ENCODE measurements around the gene PRM1.
"Not testable (repeated sequence)": the region's sequence is repeated elsewhere in the genome, so short reads cannot be mapped to it uniquely, and the experiment has no call there.

The PRM1 gene

DNA sequence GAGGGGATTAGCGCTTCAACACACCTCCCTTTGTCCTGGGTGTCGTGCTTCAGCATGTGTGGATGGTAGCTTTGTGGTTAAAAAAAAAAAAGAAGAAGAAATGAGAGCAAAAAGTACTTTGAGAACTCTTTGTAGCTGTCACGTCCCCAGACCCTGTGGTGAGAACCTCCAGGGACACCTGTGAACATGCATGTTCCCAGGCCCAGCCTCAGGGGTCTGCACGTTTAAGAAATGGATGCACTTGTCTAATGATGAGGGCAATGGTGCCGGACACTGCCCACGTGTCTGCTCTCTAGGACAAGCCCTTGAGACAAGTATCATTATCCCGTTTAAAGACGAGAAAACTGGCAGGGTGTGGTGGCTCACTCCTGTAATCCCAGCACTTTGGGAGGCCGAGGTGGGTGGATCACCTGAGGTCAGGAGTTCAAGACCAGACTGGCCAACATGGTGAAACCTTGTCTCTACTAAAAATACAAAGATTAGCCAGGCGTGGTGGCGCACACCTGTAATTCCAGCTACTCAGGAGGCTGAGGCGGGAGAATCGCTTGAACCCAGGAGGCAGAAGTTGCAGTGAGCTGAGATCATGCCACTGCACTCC is 17.9 kb upstream of the PRM1 start:
- not testable (repeated sequence) for H2AK5ac ChIP-seq (ENCODE audit: low read length); H4K8ac ChIP-seq (ENCODE audit: low read depth, low read length); H2AFZ ChIP-seq (ENCODE audit: insufficient read depth, low read length, poor library complexity); H3K4ac ChIP-seq (ENCODE audit: low read depth, low read length); H3K79me1 ChIP-seq (ENCODE audit: low read length); H3K4me2 ChIP-seq (ENCODE audit: low read length); H3K27ac ChIP-seq (ENCODE audit: low read depth, low read length); H4K91ac ChIP-seq (ENCODE audit: low read depth, low read length); H3K9me3 ChIP-seq (ENCODE audit: insufficient read depth, low read depth, low read length); H4K12ac ChIP-seq (ENCODE audit: low read depth, low read length); H2BK120ac ChIP-seq (ENCODE audit: insufficient read depth, low read length, poor library complexity); H3K27me3 ChIP-seq (ENCODE audit: insufficient read depth, low read length); H3K79me2 ChIP-seq (ENCODE audit: control insufficient read depth, insufficient read depth, low read length, poor library complexity); H3K4me3 ChIP-seq (ENCODE audit: low read depth, low read length); H2BK12ac ChIP-seq (ENCODE audit: low read length); H3K9ac ChIP-seq (ENCODE audit: low read length); H3K18ac ChIP-seq (ENCODE audit: low read length); H3K14ac ChIP-seq (ENCODE audit: low read length); H3K36me3 ChIP-seq (ENCODE audit: control insufficient read depth in 1 of 2, insufficient read depth in 2 of 2, low read length in 2 of 2); H3K23ac ChIP-seq (ENCODE audit: low read length); DNase-seq; H2BK5ac ChIP-seq (ENCODE audit: low read depth, low read length, poor library complexity)
- WGBS (ENCODE audit: extremely low coverage, insufficient coverage, insufficient read length): no CpG with 5 or more reads among the region's 13 CpGs
- peaks cover 9 to 25% of the 10 kb centered on the region in 2 experiments for H3K4me1 ChIP-seq (ENCODE audit: control insufficient read depth in 1 of 2, insufficient read depth in 2 of 2, low read length in 2 of 2)

DNA sequence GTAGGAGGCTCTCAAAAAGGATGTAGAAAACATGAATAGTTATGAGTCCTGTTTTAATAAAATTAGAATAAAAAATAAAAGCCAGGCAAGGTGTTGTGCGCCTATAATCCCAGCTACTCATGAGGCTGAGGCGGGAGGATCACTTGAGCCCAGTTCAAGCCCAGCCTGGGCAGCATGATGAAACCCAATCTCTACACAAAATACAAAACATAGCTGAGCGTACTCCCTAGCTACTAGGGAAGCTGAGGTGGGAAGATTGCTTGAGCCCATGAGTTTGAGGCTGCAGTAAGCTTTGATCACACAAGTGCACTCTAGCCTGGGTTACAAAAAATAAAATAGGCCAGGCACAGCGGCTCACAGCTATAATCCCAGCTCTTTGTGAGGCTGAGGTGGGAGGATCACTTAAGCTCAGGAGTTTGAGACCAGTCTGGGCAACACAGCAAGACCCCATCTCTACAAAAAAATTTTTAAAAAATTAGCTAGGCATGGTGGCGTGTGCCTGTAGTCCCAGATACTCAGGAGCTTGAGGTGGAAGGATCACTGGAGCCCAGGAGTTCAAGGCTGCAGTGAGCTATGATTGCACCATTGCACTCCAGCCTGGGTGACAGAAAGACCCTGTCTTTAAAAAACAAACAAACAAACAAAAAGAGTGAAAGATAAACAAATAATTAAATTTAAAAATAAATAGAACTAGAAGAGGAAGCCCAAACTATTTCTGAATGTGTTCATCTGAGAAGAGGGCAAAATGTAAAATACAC is 17.2 kb upstream of the PRM1 start:
- H4K12ac ChIP-seq (ENCODE audit: low read depth, low read length): no peak overlapping the region
- H3K4ac ChIP-seq (ENCODE audit: low read depth, low read length): no peak overlapping the region
- no peak overlapping the region for H3K4me3 ChIP-seq (ENCODE audit: low read depth, low read length)
- H3K27me3 ChIP-seq (ENCODE audit: insufficient read depth, low read length): no peaks in the 10 kb centered on the region
- H2BK120ac ChIP-seq (ENCODE audit: insufficient read depth, low read length, poor library complexity): no peak overlapping the region
- H3K9ac ChIP-seq (ENCODE audit: low read length): no peak overlapping the region
- H3K79me1 ChIP-seq (ENCODE audit: low read length): peaks cover 4% of the 10 kb centered on the region
- H2AK5ac ChIP-seq (ENCODE audit: low read length): no peak overlapping the region
- H3K27ac ChIP-seq (ENCODE audit: low read depth, low read length): no peak overlapping the region
- H3K23ac ChIP-seq (ENCODE audit: low read length): no peak overlapping the region
- H2BK5ac ChIP-seq (ENCODE audit: low read depth, low read length, poor library complexity): no peak overlapping the region
- H2BK12ac ChIP-seq (ENCODE audit: low read length): no peak overlapping the region
- no peaks in the 10 kb centered on the region for H3K79me2 ChIP-seq (ENCODE audit: control insufficient read depth, insufficient read depth, low read length, poor library complexity)
- no CpG with 5 or more reads among the region's 5 CpGs for WGBS (ENCODE audit: extremely low coverage, insufficient coverage, insufficient read length)
- no peak overlapping the region for H4K8ac ChIP-seq (ENCODE audit: low read depth, low read length)
- no peak for DNase-seq
- no peaks in the 10 kb centered on the region for H3K9me3 ChIP-seq (ENCODE audit: insufficient read depth, low read depth, low read length)
- no peaks in the 10 kb centered on the region for H3K36me3 ChIP-seq (ENCODE audit: control insufficient read depth in 1 of 2, insufficient read depth in 2 of 2, low read length in 2 of 2)
- H3K4me1 ChIP-seq (ENCODE audit: control insufficient read depth in 1 of 2, insufficient read depth in 2 of 2, low read length in 2 of 2): peaks cover 4 to 20% of the 10 kb centered on the region in 2 experiments
- H3K4me2 ChIP-seq (ENCODE audit: low read length): no peak overlapping the region
- no peak overlapping the region for H3K14ac ChIP-seq (ENCODE audit: low read length)
- H4K91ac ChIP-seq (ENCODE audit: low read depth, low read length): no peak overlapping the region
- H3K18ac ChIP-seq (ENCODE audit: low read length): no peak overlapping the region
- no peak overlapping the region for H2AFZ ChIP-seq (ENCODE audit: insufficient read depth, low read length, poor library complexity)

DNA sequence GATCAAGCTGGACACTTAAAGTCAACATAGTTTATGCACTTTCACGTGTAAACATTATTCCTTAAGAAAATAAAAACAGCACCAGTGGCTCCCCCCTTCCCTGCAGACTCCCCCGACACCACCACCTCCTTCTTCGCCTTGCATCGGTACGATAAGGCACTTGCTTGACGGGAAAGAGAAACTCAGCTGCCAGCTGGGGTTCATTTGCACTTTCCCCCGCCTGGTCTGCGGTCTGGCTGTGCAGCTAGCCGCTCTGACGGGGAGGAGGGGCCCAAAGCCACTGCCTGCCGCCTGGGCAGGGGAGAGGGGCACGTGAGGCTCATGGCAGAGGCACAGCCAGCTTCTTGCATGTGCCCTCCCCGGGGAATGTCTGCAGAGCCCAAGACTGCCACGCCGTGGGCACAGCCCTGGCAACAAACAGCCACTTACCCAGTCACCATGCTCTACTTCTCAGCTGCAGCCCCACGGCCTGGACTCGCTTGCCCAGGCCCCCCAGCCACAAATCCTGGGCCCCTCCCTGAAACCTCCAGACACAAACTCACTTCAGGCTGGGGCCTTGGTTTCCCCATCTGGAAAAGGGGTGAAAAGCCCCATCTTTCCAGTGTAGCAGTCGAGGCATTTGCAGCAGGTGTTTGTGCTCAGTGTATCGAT is 16.5 kb upstream of the PRM1 start:
- Histone ChIP-seq H3K4me1 (ENCODE audit: control insufficient read depth in 1 of 2, insufficient read depth in 2 of 2, low read length in 2 of 2) (peaks cover 2 to 16% of the 10 kb centered on the region in 2 experiments), H2AK5ac (ENCODE audit: low read length) (no peak overlapping the region), H2AFZ (ENCODE audit: insufficient read depth, low read length, poor library complexity) (no peak overlapping the region), H3K4me2 (ENCODE audit: low read length) (no peak overlapping the region), H3K9ac (ENCODE audit: low read length) (no peak overlapping the region), H3K9me3 (ENCODE audit: insufficient read depth, low read depth, low read length) (no peaks in the 10 kb centered on the region), H4K12ac (ENCODE audit: low read depth, low read length) (no peak overlapping the region), H2BK12ac (ENCODE audit: low read length) (no peak overlapping the region), H3K27ac (ENCODE audit: low read depth, low read length) (no peak overlapping the region), H3K14ac (ENCODE audit: low read length) (no peak overlapping the region), H3K36me3 (ENCODE audit: control insufficient read depth in 1 of 2, insufficient read depth in 2 of 2, low read length in 2 of 2) (no peaks in the 10 kb centered on the region), H4K8ac (ENCODE audit: low read depth, low read length) (no peak overlapping the region), H3K79me2 (ENCODE audit: control insufficient read depth, insufficient read depth, low read length, poor library complexity) (no peaks in the 10 kb centered on the region), H3K79me1 (ENCODE audit: low read length) (peaks cover 4% of the 10 kb centered on the region), H4K91ac (ENCODE audit: low read depth, low read length) (no peak overlapping the region), H3K4me3 (ENCODE audit: low read depth, low read length) (no peak overlapping the region), H2BK120ac (ENCODE audit: insufficient read depth, low read length, poor library complexity) (no peak overlapping the region), H2BK5ac (ENCODE audit: low read depth, low read length, poor library complexity) (no peak overlapping the region), H3K4ac (ENCODE audit: low read depth, low read length) (no peak overlapping the region), H3K18ac (ENCODE audit: low read length) (no peak overlapping the region), H3K27me3 (ENCODE audit: insufficient read depth, low read length) (no peaks in the 10 kb centered on the region), H3K23ac (ENCODE audit: low read length) (no peak overlapping the region)
- no CpG with 5 or more reads among the region's 19 CpGs for WGBS (ENCODE audit: extremely low coverage, insufficient coverage, insufficient read length)
- DNase-seq: no peak

DNA sequence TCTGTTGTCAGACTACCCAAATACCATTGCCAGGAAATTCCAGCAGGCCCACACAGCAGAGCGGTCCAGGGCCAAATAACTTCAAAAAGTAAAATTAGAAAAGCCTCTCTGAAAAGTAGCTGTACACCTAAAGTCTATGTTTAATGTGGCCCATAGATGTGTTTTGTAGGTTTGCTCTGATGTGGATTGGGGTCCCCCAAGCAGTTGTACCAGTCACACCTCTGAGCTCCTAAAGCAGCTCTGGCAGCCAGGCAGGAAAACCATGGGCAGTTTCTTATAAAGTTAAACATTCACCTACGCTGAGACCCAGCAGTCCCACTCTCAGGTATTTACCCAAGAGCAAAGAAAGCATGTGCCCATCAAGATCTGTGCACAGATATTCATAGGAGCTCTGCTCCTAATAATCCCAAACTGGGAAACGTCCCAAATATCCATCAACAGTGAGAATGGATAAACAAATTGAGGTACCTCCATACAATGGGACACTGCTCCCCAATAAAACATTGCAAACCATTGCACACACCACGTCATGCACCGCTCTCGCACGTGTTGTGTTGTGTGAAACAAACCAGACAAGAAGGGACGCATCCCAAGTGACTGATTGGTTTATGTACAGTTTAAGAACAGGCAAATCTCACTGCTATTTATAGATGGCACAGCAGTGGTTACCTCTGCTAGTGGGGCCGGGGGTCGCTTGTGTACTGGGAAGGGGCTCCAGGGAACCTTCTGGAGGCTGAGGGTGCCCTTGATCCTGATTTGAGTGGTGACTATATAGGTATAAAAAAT is 15.8 kb upstream of the PRM1 start:
- Histone ChIP-seq H2BK120ac (ENCODE audit: insufficient read depth, low read length, poor library complexity) (no peak overlapping the region), H3K4ac (ENCODE audit: low read depth, low read length) (no peak overlapping the region), H2AK5ac (ENCODE audit: low read length) (no peak overlapping the region), H3K4me2 (ENCODE audit: low read length) (no peak overlapping the region), H3K23ac (ENCODE audit: low read length) (no peak overlapping the region), H4K12ac (ENCODE audit: low read depth, low read length) (no peak overlapping the region), H3K9ac (ENCODE audit: low read length) (no peak overlapping the region), H3K79me2 (ENCODE audit: control insufficient read depth, insufficient read depth, low read length, poor library complexity) (no peaks in the 10 kb centered on the region), H4K91ac (ENCODE audit: low read depth, low read length) (no peak overlapping the region), H3K4me3 (ENCODE audit: low read depth, low read length) (no peak overlapping the region), H3K27ac (ENCODE audit: low read depth, low read length) (no peak overlapping the region), H2BK12ac (ENCODE audit: low read length) (no peak overlapping the region), H3K36me3 (ENCODE audit: control insufficient read depth in 1 of 2, insufficient read depth in 2 of 2, low read length in 2 of 2) (no peaks in the 10 kb centered on the region), H3K9me3 (ENCODE audit: insufficient read depth, low read depth, low read length) (no peaks in the 10 kb centered on the region), H3K14ac (ENCODE audit: low read length) (no peak overlapping the region), H4K8ac (ENCODE audit: low read depth, low read length) (no peak overlapping the region), H3K4me1 (ENCODE audit: control insufficient read depth in 1 of 2, insufficient read depth in 2 of 2, low read length in 2 of 2) (peaks cover 3 to 16% of the 10 kb centered on the region in 2 experiments), H3K79me1 (ENCODE audit: low read length) (peaks cover 2% of the 10 kb centered on the region), H3K18ac (ENCODE audit: low read length) (no peak overlapping the region), H2BK5ac (ENCODE audit: low read depth, low read length, poor library complexity) (no peak overlapping the region), H2AFZ (ENCODE audit: insufficient read depth, low read length, poor library complexity) (no peak overlapping the region), H3K27me3 (ENCODE audit: insufficient read depth, low read length) (no peaks in the 10 kb centered on the region)
- no peak for DNase-seq
- no CpG with 5 or more reads among the region's 10 CpGs for WGBS (ENCODE audit: extremely low coverage, insufficient coverage, insufficient read length)

Measured in trophoblast cell (in vitro differentiated cells and primary cell).